Nucleus accumbens (tissue), 56 donors: Measurements from ENCODE around the gene GK2.

Experiments used
- DNase-seq, 56 donors: peaks; one replicate each; lab custom pipeline; 2025; lab: John Stamatoyannopoulos, UW

Gene GK2

GRCh38 chr4:79408063-79408462 lies at the start of gene GK2:
Gene GK2 (minus strand): TSS chr4:79408228. CDS start chr4:79408200, 28 bp downstream.
- DNase-seq = no peak

GRCh38 chr4:79455216-79455615 lies 47.2 kb upstream of the GK2 start:
- no peak for DNase-seq

GRCh38 chr4:79454656-79455055 lies 46.6 kb upstream of the GK2 start:
- no peak for DNase-seq

GRCh38 chr4:79450053-79450452 lies 42.0 kb upstream of the GK2 start:
- peak in 9 of 56 donors; percentile 0 to 27 (median 5) for DNase-seq

- no peak for DNase-seq
These were observed 38.1 kb upstream of the GK2 start for GRCh38 chr4:79446145-79446544.

GRCh38 chr4:79445371-79445781 lies 37.3 kb upstream of the GK2 start:
- no peak for DNase-seq

- no peak for DNase-seq
These were observed 34.4 kb upstream of the GK2 start for GRCh38 chr4:79442422-79442821.

GRCh38 chr4:79439489-79439888 lies 31.5 kb upstream of the GK2 start:
- no peak for DNase-seq

- DNase-seq = no peak
These were observed 23.8 kb upstream of the GK2 start for GRCh38 chr4:79431839-79432238.

- no peak for DNase-seq
These were observed 21.3 kb upstream of the GK2 start for GRCh38 chr4:79429113-79429903.

- DNase-seq = no peak
These were observed 19.0 kb upstream of the GK2 start for GRCh38 chr4:79426989-79427388.

- no peak for DNase-seq
These were observed 17.6 kb upstream of the GK2 start for GRCh38 chr4:79425586-79425985.

- no peak for DNase-seq
These were observed 13.5 kb upstream of the GK2 start for GRCh38 chr4:79421483-79421882.

- no peak for DNase-seq
These were observed 5.9 kb upstream of the GK2 start for GRCh38 chr4:79413886-79414285.

- DNase-seq = no peak
These were observed 5.2 kb upstream of the GK2 start for GRCh38 chr4:79413032-79413885.

GRCh38 chr4:79404666-79405065 lies 3.4 kb downstream of the GK2 start:
- no peak for DNase-seq

- no peak for DNase-seq
These were observed 4.7 kb downstream of the GK2 start for GRCh38 chr4:79403356-79403755.

GRCh38 chr4:79402332-79402851 lies 5.6 kb downstream of the GK2 start:
- no peak for DNase-seq

GRCh38 chr4:79399076-79399475 lies 9.0 kb downstream of the GK2 start:
- DNase-seq = no peak

- no peak for DNase-seq
These were observed 10.1 kb downstream of the GK2 start for GRCh38 chr4:79397951-79398350.

GRCh38 chr4:79396794-79397193 lies 11.2 kb downstream of the GK2 start:
- no peak for DNase-seq

- DNase-seq = no peak
These were observed 12.2 kb downstream of the GK2 start for GRCh38 chr4:79395841-79396240.
